H1 (cell line): ENCODE measurements around the gene CMBL. TPM values are rescaled to one million over a fixed set of nuclear protein-coding genes. Genes with fewer than 3 reads are reported as not detected.

ENCODE experiments used
- CTCF ChIA-PET: fragments of 300-600 bp; sonication (Branson Sonifier 250); formaldehyde crosslinking; loops from one replicate; lab custom pipeline; 2021; ENCODE audit not compliant: partially characterized antibody; lab: Charles Lee
- POLR2A ChIA-PET: fragments of 300-600 bp; sonication (Branson Sonifier 250); formaldehyde crosslinking; loops from one replicate; lab custom pipeline; 2021; ENCODE audit warnings: inconsistent platforms; ENCODE audit not compliant: partially characterized antibody; lab: Charles Lee
- DNase-seq, 2 experiments: peaks; one replicate each; pipeline versions ENCODE4 v3.0.0 to v3.0.0-alpha.2; 2010 to 2022; ENCODE audit warnings: low spot score in 2 of 2, low read depth in 1 of 2, mixed read lengths in 1 of 2
- FAIRE-seq: peaks from 2 replicates; lab custom pipeline; 2011; peaks lifted over from hg19 to GRCh38; lab: Jason Lieb, UNC
- H2AFZ ChIP-seq: 2 replicates; pipeline ENCODE4 v1.8.1; 2012; ENCODE audit warnings: low read length, inconsistent platforms
- H2AK5ac ChIP-seq: 2 replicates; pipeline ENCODE4 v1.6.1; 2013; ENCODE audit warnings: low read depth, low read length
- H2BK120ac ChIP-seq: replicated peaks from 2 replicates; pipeline ENCODE3; 2013; ENCODE audit warnings: low read depth, low read length, inconsistent platforms
- H2BK12ac ChIP-seq: 2 replicates; pipeline ENCODE4 v1.6.1; 2013; ENCODE audit warnings: low read depth, low read length
- H2BK15ac ChIP-seq: 2 replicates; pipeline ENCODE4 v1.6.1; 2013; ENCODE audit warnings: low read length
- H2BK20ac ChIP-seq: 2 replicates; pipeline ENCODE4 v1.6.1; 2013; ENCODE audit warnings: low read length
- H2BK5ac ChIP-seq: 2 replicates; pipeline ENCODE4 v1.6.1; 2013; ENCODE audit warnings: low read depth, low read length
- H3K14ac ChIP-seq: 2 replicates; pipeline ENCODE4 v1.6.1; 2013; ENCODE audit warnings: inconsistent platforms; ENCODE audit not compliant: insufficient read length
- H3K18ac ChIP-seq: 2 replicates; pipeline ENCODE4 v1.6.1; 2013; ENCODE audit warnings: low read length; ENCODE audit errors: extremely low read depth
- H3K23ac ChIP-seq: 2 replicates; pipeline ENCODE4 v1.6.1; 2013; ENCODE audit warnings: inconsistent platforms; ENCODE audit not compliant: insufficient read length
- H3K23me2 ChIP-seq: 2 replicates; pipeline ENCODE4 v1.6.1; 2013; ENCODE audit warnings: low read depth, low read length
- H3K27ac ChIP-seq: 2 replicates; pipeline ENCODE4 v1.6.1; 2011; ENCODE audit warnings: low read depth, low read length, inconsistent platforms
- H3K27me3 ChIP-seq, 4 experiments: replicated peaks in 1 of 4; 1 replicate in 1 of 4; 2 replicates in 3 of 4; pipeline versions ENCODE4 v1.6.1 to v1.8.1; 2011 to 2013; ENCODE audit warnings: low read length in 3 of 4, mild to moderate bottlenecking in 3 of 4, inconsistent platforms in 2 of 4, mixed read lengths in 2 of 4, moderate library complexity in 1 of 4; ENCODE audit not compliant: control insufficient read depth in 3 of 4, insufficient read depth in 3 of 4; ENCODE audit errors: extremely low read depth in 1 of 4
- H3K36me3 ChIP-seq, 4 experiments: 2 replicates each; pipeline versions ENCODE4 v1.6.1 to v1.8.1; 2011 to 2013; ENCODE audit warnings: mild to moderate bottlenecking in 4 of 4, low read length in 3 of 4, moderate library complexity in 2 of 4, control low read depth in 1 of 4, inconsistent platforms in 1 of 4; ENCODE audit not compliant: insufficient read depth in 4 of 4, control insufficient read depth in 2 of 4
- H3K4ac ChIP-seq: replicated peaks from 2 replicates; pipeline ENCODE3; 2013; ENCODE audit warnings: low read length, low read depth, mixed read lengths, inconsistent platforms; ENCODE audit not compliant: insufficient read length
- H3K4me1 ChIP-seq, 4 experiments: replicated peaks in 1 of 4; 1 replicate in 1 of 4; 2 replicates in 3 of 4; pipeline versions ENCODE4 v1.6.1 to v1.8.1; 2011 to 2013; ENCODE audit warnings: low read length in 3 of 4, inconsistent platforms in 2 of 4, mixed read lengths in 1 of 4; ENCODE audit not compliant: insufficient read depth in 4 of 4, control insufficient read depth in 3 of 4
- H3K4me2 ChIP-seq, 2 experiments: 2 replicates each; pipeline versions ENCODE4 v1.6.1 to v1.8.1; 2011 to 2013; ENCODE audit warnings: low read depth in 2 of 2, low read length in 2 of 2, control low read depth in 1 of 2, inconsistent platforms in 1 of 2, mild to moderate bottlenecking in 1 of 2; ENCODE audit not compliant: insufficient read depth in 1 of 2
- H3K4me3 ChIP-seq, 4 experiments: fragments of 200-600, 300-600 bp in 1 of 4; sonication (generic), shearing (Covaris generic), sonication (Bioruptor Twin) in 1 of 4; 2 replicates each; pipeline versions ENCODE4 v1.5.1 to v1.8.1; 2011 to 2016; ENCODE audit warnings: low read length in 4 of 4, low read depth in 3 of 4, control low read depth in 2 of 4, inconsistent platforms in 2 of 4, mild to moderate bottlenecking in 2 of 4, mixed read lengths in 1 of 4, moderate library complexity in 1 of 4; ENCODE audit not compliant: insufficient read depth in 2 of 4; ENCODE audit errors: extremely low read depth in 1 of 4
- H3K56ac ChIP-seq: replicated peaks from 2 replicates; pipeline ENCODE3; 2013; ENCODE audit warnings: low read depth, mild to moderate bottlenecking, mixed read lengths, low read length, inconsistent platforms; ENCODE audit not compliant: insufficient read length
- H3K79me1 ChIP-seq: 2 replicates; pipeline ENCODE4 v1.6.1; 2013; ENCODE audit warnings: low read depth, low read length, control low read depth
- H3K79me2 ChIP-seq, 2 experiments: 2 replicates each; pipeline versions ENCODE4 v1.6.1 to v1.8.1; 2012 to 2013; ENCODE audit warnings: low read length in 2 of 2, mild to moderate bottlenecking in 2 of 2, inconsistent platforms in 1 of 2; ENCODE audit not compliant: insufficient read depth in 2 of 2, control insufficient read depth in 1 of 2
- H3K9ac ChIP-seq, 4 experiments: replicated peaks in 1 of 4; 1 replicate in 1 of 4; 2 replicates in 3 of 4; pipeline versions ENCODE4 v1.6.1 to v1.8.1; 2011 to 2013; ENCODE audit warnings: low read depth in 3 of 4, low read length in 3 of 4, control low read depth in 2 of 4, mild to moderate bottlenecking in 2 of 4, moderate library complexity in 2 of 4, inconsistent platforms in 1 of 4; ENCODE audit errors: extremely low read depth in 1 of 4
- H3K9me3 ChIP-seq, 2 experiments: 2 replicates each; pipeline versions ENCODE4 v1.6.1 to v1.8.1; 2012 to 2013; ENCODE audit warnings: mild to moderate bottlenecking in 2 of 2, moderate library complexity in 2 of 2, control low read depth in 1 of 2, inconsistent platforms in 1 of 2, low read depth in 1 of 2, low read length in 1 of 2, mixed read lengths in 1 of 2; ENCODE audit not compliant: insufficient read depth in 2 of 2
- H4K20me1 ChIP-seq, 2 experiments: replicated peaks in 1 of 2; 2 replicates each; pipeline versions ENCODE3 to v1.8.1; 2011 to 2013; ENCODE audit warnings: inconsistent platforms in 2 of 2, low read length in 2 of 2, mild to moderate bottlenecking in 1 of 2; ENCODE audit not compliant: insufficient read depth in 2 of 2, control insufficient read depth in 1 of 2
- H4K5ac ChIP-seq: 2 replicates; pipeline ENCODE4 v1.6.1; 2013; ENCODE audit warnings: low read length, low read depth, mixed read lengths, inconsistent platforms; ENCODE audit not compliant: insufficient read length
- H4K8ac ChIP-seq: 2 replicates; pipeline ENCODE4 v1.8.0; 2013; ENCODE audit warnings: mild to moderate bottlenecking, moderate library complexity, low read length, inconsistent platforms; ENCODE audit not compliant: insufficient read depth; ENCODE audit errors: extremely low read depth
- H4K91ac ChIP-seq: replicated peaks from 2 replicates; pipeline ENCODE3; 2013; ENCODE audit warnings: low read length, mixed read lengths, inconsistent platforms; ENCODE audit not compliant: insufficient read length
- CBX8 ChIP-seq: fragments of 300-800, 300-1000 bp; sonication (generic); IDR thresholded peaks from 2 replicates; pipeline ENCODE4 v1.7.1; 2016; ENCODE audit warnings: low read depth, low read length, borderline replicate concordance
- CHD1 ChIP-seq: IDR thresholded peaks from 2 replicates; pipeline ENCODE4 v1.6.1; 2012; ENCODE audit warnings: low read depth, low read length, improper control_type of control experiment
- CHD2 ChIP-seq: IDR thresholded peaks from 2 replicates; pipeline ENCODE4 v1.6.1; 2012; ENCODE audit warnings: low read length, improper control_type of control experiment
- EZH2 ChIP-seq: fragments of 200-600 bp; sonication (generic); IDR thresholded peaks from 2 replicates; pipeline ENCODE4 v1.7.1; 2012; ENCODE audit warnings: low read depth, mild to moderate bottlenecking, moderate library complexity, low read length, inconsistent platforms; ENCODE audit not compliant: severe bottlenecking
- SAP30 ChIP-seq: fragments of 300-600 bp; sonication (generic); IDR thresholded peaks from 2 replicates; pipeline ENCODE4 v1.7.1; 2012; ENCODE audit warnings: low read length, moderate library complexity, mild to moderate bottlenecking, inconsistent platforms; ENCODE audit not compliant: insufficient read depth, insufficient replicate concordance
- TEAD4 ChIP-seq: IDR thresholded peaks from 2 replicates; pipeline ENCODE4 v1.6.1; 2012; ENCODE audit warnings: low read depth, low read length, inconsistent platforms, mixed read lengths
- WGBS, 2 experiments: shearing (Covaris generic) in 1 of 2; methylation state at CpG; one replicate each; pipeline versions ENCODE4 v1.1.6 to v1.1.7; 2013 to 2015; ENCODE audit warnings: low lambda C conversion rate in 2 of 2, mixed read lengths in 2 of 2, inconsistent platforms in 1 of 2, low coverage in 1 of 2, missing lambda C conversion rate in 1 of 2; ENCODE audit not compliant: insufficient replicate concordance in 2 of 2, insufficient coverage in 1 of 2, insufficient read length in 1 of 2; ENCODE audit errors: extremely low coverage in 1 of 2, missing lambda C conversion rate in 1 of 2; 5-methylcytosine and 5-hydroxymethylcytosine counted together
- polyA plus RNA-seq, 7 experiments: library from polyadenylated mRNA; depleted of rRNA in 3 of 7; stranded (reverse) in 5 of 7; unstranded in 2 of 7; fragments of >200 nt in 5 of 7; fragments of 200-250 nt in 2 of 7; gene quantifications; 1 replicate in 5 of 7; 2 replicates in 1 of 7; 4 replicates in 1 of 7; pipeline versions ENCODE4 v1.2.1 to v1.2.3, GENCODE V29; 2011 to 2013; ENCODE audit warnings: missing spikeins in 2 of 7, mixed read lengths in 2 of 7
- total RNA-seq: library from RNA; stranded (reverse); fragmentation: NEBNext Ultra II Directional; extraction: Animal tissue kit (Norgen Biotek cat#: 25700); gene quantifications from 2 replicates; pipeline ENCODE4 v1.2.1, GENCODE V29; 2021
- TF ChIP-seq, protein P1 (sequence below): IDR thresholded peaks from 2 replicates; pipeline ENCODE4 v1.6.1; 2012; ENCODE audit warnings: low read length, inconsistent platforms
- TF ChIP-seq, protein P2 (sequence below): IDR thresholded peaks from 2 replicates; pipeline ENCODE4 v1.6.1; 2011; ENCODE audit warnings: low read depth, mild to moderate bottlenecking, low read length; ENCODE audit not compliant: insufficient read depth

The CMBL gene
- total and polyA plus RNA-seq, 2 of the 8 experiments (the other 6 are each of a cell fraction or from before 2014, with no cell fraction given), result 27.9 to 32.1 TPM

DNA sequence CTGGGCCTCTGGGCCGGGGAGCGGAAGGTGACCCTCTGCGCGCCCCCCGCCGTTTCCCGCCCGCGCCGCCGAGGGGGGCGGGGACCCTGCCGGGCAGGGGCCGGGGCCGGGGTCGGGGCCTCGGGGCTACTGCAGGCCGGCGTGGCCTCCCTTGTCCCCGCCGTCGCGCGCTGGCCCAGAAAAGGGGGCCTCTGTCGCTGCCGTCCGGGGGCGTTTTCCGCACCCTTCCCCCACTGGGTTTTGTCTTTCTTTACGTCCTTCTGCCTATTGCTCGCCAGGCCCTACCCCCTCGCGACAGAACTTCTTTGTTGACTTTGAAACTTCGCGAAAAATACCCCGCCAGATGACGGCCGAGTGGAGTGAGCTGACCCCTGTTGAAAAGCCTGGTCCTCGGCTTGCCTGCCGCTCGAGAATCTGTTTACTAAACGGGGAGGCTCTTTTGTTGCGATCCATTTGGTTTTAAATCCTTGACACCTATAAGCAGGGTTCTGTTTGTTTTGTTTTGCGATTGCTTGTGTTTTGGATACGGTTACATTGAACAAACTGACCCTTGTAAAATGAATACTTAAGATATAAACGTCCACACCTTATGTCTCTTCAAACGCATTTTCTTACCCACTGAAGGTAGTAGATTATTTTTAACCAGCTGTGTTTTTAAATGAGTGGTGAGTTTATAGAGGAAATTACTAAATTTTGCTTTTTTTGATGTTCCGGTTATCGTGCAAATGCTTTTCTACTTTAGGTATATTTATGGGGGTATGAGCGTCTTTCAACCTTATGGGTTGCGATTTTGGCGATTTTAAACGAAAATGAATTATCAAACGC is 46.6 kb upstream of the CMBL start:
- Histone ChIP-seq H3K79me1 (no peaks in the 10 kb centered on the region; the same call in 1 of the 2 replicates), H3K27me3 (peaks cover 0 to 6% (median under 1%) of the 10 kb centered on the region in 4 experiments; a peak in 1 of 7 replicates), H3K4ac (no peak overlapping the region), H2AK5ac (no peak overlapping the region), H3K9me3 (no peaks in the 10 kb centered on the region), H3K9ac (peak overlapping the region; percentile 71 to 99 (median 83)), H4K8ac (peak overlapping the region; percentile 92; the same call in 1 of the 2 replicates), H2BK20ac (no peak overlapping the region), H2AFZ (no peak overlapping the region), H4K5ac (peak overlapping the region; percentile 86), H2BK120ac (no peak overlapping the region), H2BK15ac (no peak overlapping the region), H3K4me1 (peaks cover 2 to 11% (median 6%) of the 10 kb centered on the region in 4 experiments; a peak in 6 of 7 replicates), H3K4me2 (peak overlapping the region; percentile 55 to 69), H3K23me2 (peaks cover 4% of the 10 kb centered on the region; the same call in 1 of the 2 replicates), H3K18ac (peak overlapping the region; percentile 86), H4K20me1 (peaks cover 7 to 9% of the 10 kb centered on the region in 2 experiments), H2BK5ac (peak overlapping the region; percentile 75), H3K4me3 (peak overlapping the region; percentile 88 to 89 (median 89)), H3K23ac (no peak overlapping the region), H4K91ac (peak overlapping the region; percentile 52), H3K27ac (peak overlapping the region; percentile 90), H3K36me3 (no peaks in the 10 kb centered on the region; a peak in 1 of 8 replicates), H3K79me2 (peaks cover 10 to 50% of the 10 kb centered on the region in 2 experiments; a peak in 3 of 4 replicates), H3K56ac (peak overlapping the region; percentile 13), H2BK12ac (no peak overlapping the region), H3K14ac (no peak overlapping the region)
- CTCF ChIA-PET, result interaction anchor here (0.6 to 3.0 kb wide), 3 partner anchors 10 to 69 kb away, joined by 3 to 10 read pairs (median 3); no protein-coding TSS in a partner anchor
- FAIRE-seq (no peak), DNase-seq (no peak)
- POLR2A ChIA-PET, result interaction anchor here (0.7 to 2.0 kb wide), 22 partner anchors 9 to 273 kb away, joined by 3 to 17 read pairs (median 4); partner anchors contain the start of genes ATPSCKMT and CCT5
- 1% methylated on average over 33 of the region's 54 CpGs; no CpG with 5 or more reads in 1 of the 2 experiments for WGBS, 2 experiments
- no peak for TF ChIP-seq EZH2
- TF ChIP-seq, protein P1, sequence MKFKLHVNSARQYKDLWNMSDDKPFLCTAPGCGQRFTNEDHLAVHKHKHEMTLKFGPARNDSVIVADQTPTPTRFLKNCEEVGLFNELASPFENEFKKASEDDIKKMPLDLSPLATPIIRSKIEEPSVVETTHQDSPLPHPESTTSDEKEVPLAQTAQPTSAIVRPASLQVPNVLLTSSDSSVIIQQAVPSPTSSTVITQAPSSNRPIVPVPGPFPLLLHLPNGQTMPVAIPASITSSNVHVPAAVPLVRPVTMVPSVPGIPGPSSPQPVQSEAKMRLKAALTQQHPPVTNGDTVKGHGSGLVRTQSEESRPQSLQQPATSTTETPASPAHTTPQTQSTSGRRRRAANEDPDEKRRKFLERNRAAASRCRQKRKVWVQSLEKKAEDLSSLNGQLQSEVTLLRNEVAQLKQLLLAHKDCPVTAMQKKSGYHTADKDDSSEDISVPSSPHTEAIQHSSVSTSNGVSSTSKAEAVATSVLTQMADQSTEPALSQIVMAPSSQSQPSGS, result no peak
- TF ChIP-seq, protein P2, sequence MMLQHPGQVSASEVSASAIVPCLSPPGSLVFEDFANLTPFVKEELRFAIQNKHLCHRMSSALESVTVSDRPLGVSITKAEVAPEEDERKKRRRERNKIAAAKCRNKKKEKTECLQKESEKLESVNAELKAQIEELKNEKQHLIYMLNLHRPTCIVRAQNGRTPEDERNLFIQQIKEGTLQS, result no peak
- TF ChIP-seq SAP30, result peak; percentile 68
- no peak for TF ChIP-seq TEAD4
- TF ChIP-seq CBX8, result no peak
- TF ChIP-seq CHD2, result no peak
- no peak for TF ChIP-seq CHD1
